CD4-positive, alpha-beta T cell treated with Interleukin-4 for 1 hour (primary cell): Measurements from ENCODE around the gene HCK.
"Not testable (repeated sequence)": the region's sequence is repeated elsewhere in the genome, so short reads cannot be mapped to it uniquely, and the experiment has no call there.

ENCODE experiments used
- DNase-seq, 2 donors: peaks; one replicate each; pipeline ENCODE4 v3.0.0-alpha.2; 2020 to 2022

HCK gene

GRCh38 chr20:32109392-32110172, 57.5 kb downstream of the HCK start, which contains the start of gene TM9SF4:
Gene TM9SF4 (plus strand): TSS chr20:32109714. CDS start chr20:32109741, 27 bp downstream.
- DNase-seq, result peak; percentile 91 to 95

- DNase-seq, result no peak
Observed at GRCh38 chr20:32110173-32110704, 58.2 kb downstream of the HCK start.

- no peak for DNase-seq
Observed at GRCh38 chr20:32110727-32111126, 58.7 kb downstream of the HCK start.

GRCh38 chr20:32111156-32111686, 59.2 kb downstream of the HCK start:
- no peak for DNase-seq

GRCh38 chr20:32111753-32112152, 59.7 kb downstream of the HCK start:
- DNase-seq, result no peak

- peak; percentile 27 to 81 for DNase-seq
Observed at GRCh38 chr20:32112841-32113240, 60.8 kb downstream of the HCK start.

- no peak for DNase-seq
Observed at GRCh38 chr20:32113591-32114260, 61.7 kb downstream of the HCK start.

GRCh38 chr20:32114305-32114960, 62.4 kb downstream of the HCK start:
- no peak for DNase-seq

- DNase-seq, result no peak
Observed at GRCh38 chr20:32115211-32115767, 63.2 kb downstream of the HCK start.

- no peak for DNase-seq
Observed at GRCh38 chr20:32116079-32116521, 64.1 kb downstream of the HCK start.

- DNase-seq, result not testable (repeated sequence)
Observed at GRCh38 chr20:32116796-32117195, 64.8 kb downstream of the HCK start.

GRCh38 chr20:32118427-32118826, 66.4 kb downstream of the HCK start:
- not testable (repeated sequence) for DNase-seq

- no peak for DNase-seq
Observed at GRCh38 chr20:32119734-32120133, 67.7 kb downstream of the HCK start.

GRCh38 chr20:32121908-32122307, 69.9 kb downstream of the HCK start:
- DNase-seq, result not testable (repeated sequence)

- DNase-seq, result no peak
Observed at GRCh38 chr20:32123088-32123487, 71.0 kb downstream of the HCK start.

- no peak for DNase-seq
Observed at GRCh38 chr20:32124916-32125454, 72.9 kb downstream of the HCK start.

- no peak for DNase-seq
Observed at GRCh38 chr20:32125506-32125905, 73.5 kb downstream of the HCK start.

GRCh38 chr20:32126919-32127318, 74.9 kb downstream of the HCK start:
- no peak for DNase-seq

GRCh38 chr20:32127347-32127746, 75.3 kb downstream of the HCK start:
- no peak for DNase-seq

GRCh38 chr20:32128167-32128566, 76.1 kb downstream of the HCK start:
- no peak for DNase-seq

- no peak for DNase-seq
Observed at GRCh38 chr20:32129863-32130262, 77.8 kb downstream of the HCK start.

GRCh38 chr20:32130352-32130751, 78.3 kb downstream of the HCK start:
- DNase-seq, result no peak
